ENCODE measurements around the gene RNASE8. TPM values are rescaled to one million over a fixed set of nuclear protein-coding genes. Genes with fewer than 3 reads are reported as not detected.

RNASE8 gene
- total RNA-seq, 4 donors from 2014 or later, result not detected

DNA sequence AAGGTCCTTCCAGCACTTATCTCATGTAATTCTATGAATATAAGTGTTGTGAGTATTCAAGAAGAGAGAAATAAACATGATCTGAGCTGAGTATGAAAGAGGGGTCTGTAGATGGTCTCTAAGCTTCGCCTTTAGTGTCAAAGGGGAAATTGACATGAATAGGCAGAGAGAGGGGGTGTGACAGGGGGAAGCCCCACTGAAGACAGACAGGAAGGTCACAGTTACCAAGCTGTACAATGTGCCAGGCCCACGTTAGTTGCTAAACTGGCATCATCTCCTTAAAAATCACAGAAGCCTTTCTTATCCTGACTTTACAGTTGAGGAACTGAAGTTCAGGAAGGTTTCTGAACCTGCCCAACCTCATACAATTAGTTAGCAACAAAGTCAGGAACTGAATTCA lies 20.1 kb downstream of the RNASE8 start:
- H3K27ac ChIP-seq, result no peak overlapping the region
- H3K27me3 ChIP-seq, result no peaks in the 10 kb centered on the region
- H3K36me3 ChIP-seq, result peaks cover 0 to 46% (median 21%) of the 10 kb centered on the region in 4 donors
- 80 to 81% methylated on average over 2 of the region's 2 CpGs for WGBS, 2 donors (ENCODE audit: low coverage in 1 of 2)
- H3K4me1 ChIP-seq, result peaks cover 0 to 6% (median 5%) of the 10 kb centered on the region in 4 donors
- DNase-seq, result no peak
- intact Hi-C loops (cut with DNase I; ENCODE audit: low total_unique reads), result no loop called here
- in situ Hi-C loops (cut with MboI; ENCODE audit: low pct_ligation_motif_present in 1 of 4, low pct_unique_long_range_greater_than_20kb in 1 of 4, low sequenced_read_pairs in 3 of 4), result no loop called here
- H3K9me3 ChIP-seq, result no peaks in the 10 kb centered on the region
- no peak for TF ChIP-seq EP300 (IDR thresholded peaks at IDR 0.05; ENCODE audit: low read depth)
- no peak overlapping the region for H3K4me3 ChIP-seq

DNA sequence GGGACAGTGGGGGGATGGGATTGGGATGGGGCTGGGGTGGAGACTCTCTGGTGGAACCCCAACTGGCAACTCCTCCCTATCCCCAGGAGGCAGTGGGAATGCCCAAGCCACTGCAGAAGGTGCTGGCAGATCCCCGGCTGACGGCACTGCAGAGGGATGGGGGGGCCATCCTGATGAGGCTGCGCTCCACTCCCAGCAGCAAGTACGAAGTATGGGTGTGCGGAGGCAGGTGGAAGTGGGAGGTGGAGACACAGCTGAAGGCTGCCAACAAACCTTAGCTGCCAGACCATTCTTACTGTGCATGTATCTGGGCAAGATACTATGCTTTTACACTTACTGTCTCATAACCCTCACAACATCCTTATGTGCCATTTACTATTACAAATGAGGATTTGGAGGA lies 20.7 kb downstream of the RNASE8 start:
- intact Hi-C loops (cut with DNase I; ENCODE audit: low total_unique reads) (no loop called here), in situ Hi-C loops (cut with MboI; ENCODE audit: low pct_ligation_motif_present in 1 of 4, low pct_unique_long_range_greater_than_20kb in 1 of 4, low sequenced_read_pairs in 3 of 4) (no loop called here)
- DNase-seq, result no peak
- 86% methylated on average over 5 of the region's 5 CpGs; no CpG with 5 or more reads in 1 of the 2 donors for WGBS, 2 donors (ENCODE audit: low coverage in 1 of 2)
- Histone ChIP-seq H3K36me3 (peaks cover 0 to 50% (median 23%) of the 10 kb centered on the region in 4 donors), H3K27me3 (no peaks in the 10 kb centered on the region), H3K4me3 (no peak overlapping the region), H3K27ac (no peak overlapping the region), H3K4me1 (peaks cover 0 to under 1% (median 0%) of the 10 kb centered on the region in 4 donors), H3K9me3 (no peaks in the 10 kb centered on the region)
- TF ChIP-seq POLR2AphosphoS5 (IDR thresholded peaks at IDR 0.05), result no peak
- no peak for TF ChIP-seq EP300 (IDR thresholded peaks at IDR 0.05; ENCODE audit: low read depth)
- TF ChIP-seq POLR2A (IDR thresholded peaks at IDR 0.05), result no peak
- TF ChIP-seq, protein P1, sequence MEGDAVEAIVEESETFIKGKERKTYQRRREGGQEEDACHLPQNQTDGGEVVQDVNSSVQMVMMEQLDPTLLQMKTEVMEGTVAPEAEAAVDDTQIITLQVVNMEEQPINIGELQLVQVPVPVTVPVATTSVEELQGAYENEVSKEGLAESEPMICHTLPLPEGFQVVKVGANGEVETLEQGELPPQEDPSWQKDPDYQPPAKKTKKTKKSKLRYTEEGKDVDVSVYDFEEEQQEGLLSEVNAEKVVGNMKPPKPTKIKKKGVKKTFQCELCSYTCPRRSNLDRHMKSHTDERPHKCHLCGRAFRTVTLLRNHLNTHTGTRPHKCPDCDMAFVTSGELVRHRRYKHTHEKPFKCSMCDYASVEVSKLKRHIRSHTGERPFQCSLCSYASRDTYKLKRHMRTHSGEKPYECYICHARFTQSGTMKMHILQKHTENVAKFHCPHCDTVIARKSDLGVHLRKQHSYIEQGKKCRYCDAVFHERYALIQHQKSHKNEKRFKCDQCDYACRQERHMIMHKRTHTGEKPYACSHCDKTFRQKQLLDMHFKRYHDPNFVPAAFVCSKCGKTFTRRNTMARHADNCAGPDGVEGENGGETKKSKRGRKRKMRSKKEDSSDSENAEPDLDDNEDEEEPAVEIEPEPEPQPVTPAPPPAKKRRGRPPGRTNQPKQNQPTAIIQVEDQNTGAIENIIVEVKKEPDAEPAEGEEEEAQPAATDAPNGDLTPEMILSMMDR (IDR thresholded peaks at IDR 0.05), result no peak

DNA sequence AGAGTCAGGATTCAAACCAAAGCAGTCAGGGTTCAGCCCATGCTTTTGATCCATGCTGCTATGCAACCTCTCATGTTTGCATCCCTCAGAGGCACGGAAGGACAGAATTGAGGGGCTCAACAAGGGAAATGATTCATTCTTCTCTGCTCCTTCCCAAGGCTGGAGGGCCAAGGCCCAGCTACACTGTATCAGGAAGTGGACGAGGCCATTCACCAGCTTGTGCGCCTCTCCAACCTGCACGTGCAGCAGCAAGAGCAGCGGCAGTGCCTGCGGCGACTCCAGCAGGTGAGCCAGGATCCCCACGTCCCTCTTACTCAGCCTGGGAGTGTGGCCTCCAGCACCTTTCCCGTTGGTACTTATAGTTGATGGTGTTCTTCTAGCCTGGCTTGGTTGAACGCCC lies 21.1 kb downstream of the RNASE8 start:
- TF ChIP-seq POLR2AphosphoS5 (IDR thresholded peaks at IDR 0.05) (no peak), EP300 (IDR thresholded peaks at IDR 0.05; ENCODE audit: low read depth) (no peak), POLR2A (IDR thresholded peaks at IDR 0.05) (no peak)
- TF ChIP-seq, protein P1 (IDR thresholded peaks at IDR 0.05), result no peak
- WGBS, 2 donors (ENCODE audit: low coverage in 1 of 2), result 77% methylated on average over 10 of the region's 10 CpGs; no CpG with 5 or more reads in 1 of the 2 donors

DNA sequence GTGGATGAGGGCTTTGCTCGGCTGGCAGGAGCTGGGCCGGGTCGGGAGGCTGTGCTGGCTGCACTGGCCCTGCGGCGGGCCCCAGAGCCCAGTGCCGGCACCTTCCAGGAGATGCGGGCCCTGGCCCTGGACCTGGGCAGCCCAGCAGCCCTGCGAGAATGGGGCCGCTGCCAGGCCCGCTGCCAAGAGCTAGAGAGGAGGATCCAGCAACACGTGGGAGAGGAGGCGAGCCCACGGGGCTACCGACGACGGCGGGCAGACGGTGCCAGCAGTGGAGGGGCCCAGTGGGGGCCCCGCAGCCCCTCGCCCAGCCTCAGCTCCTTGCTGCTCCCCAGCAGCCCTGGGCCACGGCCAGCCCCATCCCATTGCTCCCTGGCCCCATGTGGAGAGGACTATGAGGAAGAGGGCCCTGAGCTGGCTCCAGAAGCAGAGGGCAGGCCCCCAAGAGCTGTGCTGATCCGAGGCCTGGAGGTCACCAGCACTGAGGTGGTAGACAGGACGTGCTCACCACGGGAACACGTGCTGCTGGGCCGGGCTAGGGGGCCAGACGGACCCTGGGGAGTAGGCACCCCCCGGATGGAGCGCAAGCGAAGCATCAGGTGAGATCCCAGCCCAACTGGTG lies 24.0 kb downstream of the RNASE8 start:
- no peak overlapping the region for H3K4me3 ChIP-seq
- no peaks in the 10 kb centered on the region for H3K9me3 ChIP-seq
- in situ Hi-C loops (cut with MboI; ENCODE audit: low pct_ligation_motif_present in 1 of 4, low pct_unique_long_range_greater_than_20kb in 1 of 4, low sequenced_read_pairs in 3 of 4) (loop anchor here in 2 of 4 donors (10.0 kb wide), 1 partner anchor 67 kb away; no protein-coding TSS in a partner anchor), intact Hi-C loops (cut with DNase I; ENCODE audit: low total_unique reads) (no loop called here)
- no peak overlapping the region for H3K27ac ChIP-seq
- no peak for DNase-seq
- H3K4me1 ChIP-seq, result peaks cover 0 to 13% (median 4%) of the 10 kb centered on the region in 4 donors
- peaks cover 0 to 56% (median 28%) of the 10 kb centered on the region in 4 donors for H3K36me3 ChIP-seq
- no peak for TF ChIP-seq EP300 (IDR thresholded peaks at IDR 0.05; ENCODE audit: low read depth)
- H3K27me3 ChIP-seq, result no peaks in the 10 kb centered on the region
- 94% methylated on average over 29 of the region's 30 CpGs; no CpG with 5 or more reads in 1 of the 2 donors for WGBS, 2 donors (ENCODE audit: low coverage in 1 of 2)

More for the DNA sequence above, 21.1 kb downstream of the RNASE8 start:
- intact Hi-C loops (cut with DNase I; ENCODE audit: low total_unique reads) (no loop called here), in situ Hi-C loops (cut with MboI; ENCODE audit: low pct_ligation_motif_present in 1 of 4, low pct_unique_long_range_greater_than_20kb in 1 of 4, low sequenced_read_pairs in 3 of 4) (no loop called here)
- Histone ChIP-seq H3K27ac (no peak overlapping the region), H3K9me3 (no peaks in the 10 kb centered on the region), H3K4me3 (no peak overlapping the region), H3K4me1 (no peaks in the 10 kb centered on the region), H3K27me3 (no peaks in the 10 kb centered on the region), H3K36me3 (peaks cover 0 to 52% (median 24%) of the 10 kb centered on the region in 4 donors)
- DNase-seq, result no peak

DNA sequence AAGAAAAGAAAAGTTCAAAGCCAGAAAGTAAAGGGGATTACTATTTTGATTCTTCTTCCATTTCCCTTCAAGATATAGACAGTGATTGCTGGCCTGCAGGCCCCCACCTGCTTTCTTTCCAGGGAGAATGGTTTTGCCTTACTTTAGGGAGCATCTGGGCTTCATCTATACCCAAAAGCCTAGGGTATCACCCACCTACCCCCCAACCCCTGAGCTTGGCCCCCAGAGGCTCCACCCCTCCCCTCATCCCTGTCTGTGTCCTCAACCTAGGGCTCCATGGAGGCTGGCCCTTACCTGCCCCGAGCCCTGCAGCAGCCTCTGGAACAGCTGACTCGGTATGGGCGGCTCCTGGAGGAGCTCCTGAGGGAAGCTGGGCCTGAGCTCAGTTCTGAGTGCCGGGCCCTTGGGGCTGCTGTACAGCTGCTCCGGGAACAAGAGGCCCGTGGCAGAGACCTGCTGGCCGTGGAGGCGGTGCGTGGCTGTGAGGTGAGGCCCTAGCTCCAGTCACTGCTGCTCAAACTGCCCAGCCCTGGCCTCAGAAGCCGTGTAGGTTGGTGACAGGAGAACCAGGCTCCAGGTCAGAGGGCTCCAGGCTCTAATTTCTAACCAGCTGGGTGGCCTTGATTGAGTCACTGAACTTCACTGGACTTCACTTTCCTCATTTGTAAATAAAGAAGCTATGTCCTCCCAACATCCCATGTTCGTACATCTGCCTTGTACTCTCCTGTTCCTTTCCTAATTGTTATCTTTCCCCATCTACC lies 26.1 kb downstream of the RNASE8 start:
- peaks cover 0 to 53% (median 24%) of the 10 kb centered on the region in 4 donors for H3K36me3 ChIP-seq
- in situ Hi-C loops (cut with MboI; ENCODE audit: low pct_ligation_motif_present in 1 of 4, low pct_unique_long_range_greater_than_20kb in 1 of 4, low sequenced_read_pairs in 3 of 4), result loop anchor here in 2 of 4 donors (10.0 kb wide), 1 partner anchor 69 kb away; no protein-coding TSS in a partner anchor
- no peak overlapping the region for H3K27ac ChIP-seq
- intact Hi-C loops (cut with DNase I; ENCODE audit: low total_unique reads), result no loop called here
- DNase-seq, result no peak
- TF ChIP-seq POLR2AphosphoS5 (IDR thresholded peaks at IDR 0.05), result no peak
- no peak for TF ChIP-seq EP300 (IDR thresholded peaks at IDR 0.05; ENCODE audit: low read depth)
- TF ChIP-seq POLR2A (IDR thresholded peaks at IDR 0.05), result no peak
- TF ChIP-seq, protein P1 (IDR thresholded peaks at IDR 0.05), result no peak
- no peak overlapping the region for H3K4me3 ChIP-seq
- no peaks in the 10 kb centered on the region for H3K27me3 ChIP-seq
- no peaks in the 10 kb centered on the region for H3K9me3 ChIP-seq
- WGBS, 2 donors (ENCODE audit: low coverage in 1 of 2), result 75 to 91% methylated on average over 1 to 9 of the region's 11 CpGs
- H3K4me1 ChIP-seq, result peaks cover 0 to 24% (median 12%) of the 10 kb centered on the region in 4 donors
